ENCODE results near the gene NAA40.
"Not testable (repeated sequence)": the region's sequence is repeated elsewhere in the genome, so short reads cannot be mapped to it uniquely, and the experiment has no call there.

Gene NAA40

DNA sequence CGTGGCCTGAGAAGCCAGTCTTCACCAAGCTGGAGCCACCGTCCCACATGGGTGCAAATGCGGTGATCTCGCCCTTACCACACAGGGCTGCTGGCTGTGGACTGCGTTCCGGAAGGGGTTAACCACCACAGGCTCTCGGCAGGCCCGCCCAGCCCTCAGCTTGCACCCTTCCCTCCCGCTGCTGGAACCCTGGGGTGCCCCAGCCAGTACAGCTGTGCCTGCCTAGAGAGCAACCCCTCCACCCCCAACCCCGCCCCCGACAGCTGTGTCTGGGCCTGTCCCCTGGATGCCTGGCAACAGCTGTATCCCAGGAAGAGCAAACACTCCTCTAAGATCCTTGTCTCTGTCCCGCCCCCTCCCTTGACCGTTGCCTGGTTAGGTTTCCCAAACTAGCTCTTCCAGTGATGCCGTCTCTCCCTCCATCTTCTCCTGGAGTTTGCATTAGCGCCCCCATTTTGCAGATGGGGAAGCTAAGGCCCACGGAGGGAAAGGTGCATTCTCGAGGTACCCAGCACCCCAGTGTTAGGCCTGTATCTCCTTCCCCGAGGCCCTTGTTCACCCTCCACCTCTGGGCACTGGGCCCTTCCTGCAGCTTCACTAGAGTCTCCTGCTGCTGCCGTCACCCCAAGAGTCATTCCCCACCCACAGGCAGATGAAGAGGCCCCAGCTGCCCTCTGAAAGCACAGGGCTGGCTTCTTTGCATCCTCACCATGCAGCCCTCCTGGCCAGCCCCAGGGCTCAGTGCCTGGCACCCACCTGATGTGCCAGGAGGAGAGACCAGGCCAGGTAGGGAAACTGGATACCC, 23.0 kb downstream of the NAA40 start:
- Histone ChIP-seq H3K27me3 (ENCODE audit: insufficient read depth, low read depth, severe bottlenecking) (no peaks in the 10 kb centered on the region), H3K9me3 (ENCODE audit: severe bottlenecking) (no peaks in the 10 kb centered on the region), H3K27ac (no peak overlapping the region), H3K36me3 (peaks cover 8% of the 10 kb centered on the region), H3K4me3 (ENCODE audit: low read depth, low read length) (no peak overlapping the region)
- TF ChIP-seq, protein P1, sequence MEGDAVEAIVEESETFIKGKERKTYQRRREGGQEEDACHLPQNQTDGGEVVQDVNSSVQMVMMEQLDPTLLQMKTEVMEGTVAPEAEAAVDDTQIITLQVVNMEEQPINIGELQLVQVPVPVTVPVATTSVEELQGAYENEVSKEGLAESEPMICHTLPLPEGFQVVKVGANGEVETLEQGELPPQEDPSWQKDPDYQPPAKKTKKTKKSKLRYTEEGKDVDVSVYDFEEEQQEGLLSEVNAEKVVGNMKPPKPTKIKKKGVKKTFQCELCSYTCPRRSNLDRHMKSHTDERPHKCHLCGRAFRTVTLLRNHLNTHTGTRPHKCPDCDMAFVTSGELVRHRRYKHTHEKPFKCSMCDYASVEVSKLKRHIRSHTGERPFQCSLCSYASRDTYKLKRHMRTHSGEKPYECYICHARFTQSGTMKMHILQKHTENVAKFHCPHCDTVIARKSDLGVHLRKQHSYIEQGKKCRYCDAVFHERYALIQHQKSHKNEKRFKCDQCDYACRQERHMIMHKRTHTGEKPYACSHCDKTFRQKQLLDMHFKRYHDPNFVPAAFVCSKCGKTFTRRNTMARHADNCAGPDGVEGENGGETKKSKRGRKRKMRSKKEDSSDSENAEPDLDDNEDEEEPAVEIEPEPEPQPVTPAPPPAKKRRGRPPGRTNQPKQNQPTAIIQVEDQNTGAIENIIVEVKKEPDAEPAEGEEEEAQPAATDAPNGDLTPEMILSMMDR (IDR thresholded peaks at IDR 0.05; ENCODE audit: low read depth, low read length) = no peak
- no peak for DNase-seq

GRCh38 chr11:63963895-63964294, 25.1 kb downstream of the NAA40 start:
- not testable (repeated sequence) for DNase-seq; H3K36me3 ChIP-seq; H3K4me3 ChIP-seq (ENCODE audit: low read depth, low read length); H3K27me3 ChIP-seq (ENCODE audit: insufficient read depth, low read depth, severe bottlenecking); H3K27ac ChIP-seq; H3K9me3 ChIP-seq (ENCODE audit: severe bottlenecking)

GRCh38 chr11:63966444-63966843, 27.6 kb downstream of the NAA40 start:
- Histone ChIP-seq H3K27me3 (ENCODE audit: insufficient read depth, low read depth, severe bottlenecking) (no peaks in the 10 kb centered on the region), H3K4me3 (ENCODE audit: low read depth, low read length) (no peak overlapping the region), H3K36me3 (no peaks in the 10 kb centered on the region), H3K27ac (no peak overlapping the region), H3K9me3 (ENCODE audit: severe bottlenecking) (no peaks in the 10 kb centered on the region)
- no peak for DNase-seq
- TF ChIP-seq, protein P1 (IDR thresholded peaks at IDR 0.05; ENCODE audit: low read depth, low read length) = no peak

GRCh38 chr11:63969461-63969860, 30.7 kb downstream of the NAA40 start:
- TF ChIP-seq, protein P1 (IDR thresholded peaks at IDR 0.05; ENCODE audit: low read depth, low read length) = no peak
- Histone ChIP-seq H3K27ac (no peak overlapping the region), H3K4me3 (ENCODE audit: low read depth, low read length) (no peak overlapping the region), H3K36me3 (no peaks in the 10 kb centered on the region), H3K9me3 (ENCODE audit: severe bottlenecking) (peaks cover 3% of the 10 kb centered on the region), H3K27me3 (ENCODE audit: insufficient read depth, low read depth, severe bottlenecking) (no peaks in the 10 kb centered on the region)
- DNase-seq = no peak

DNA sequence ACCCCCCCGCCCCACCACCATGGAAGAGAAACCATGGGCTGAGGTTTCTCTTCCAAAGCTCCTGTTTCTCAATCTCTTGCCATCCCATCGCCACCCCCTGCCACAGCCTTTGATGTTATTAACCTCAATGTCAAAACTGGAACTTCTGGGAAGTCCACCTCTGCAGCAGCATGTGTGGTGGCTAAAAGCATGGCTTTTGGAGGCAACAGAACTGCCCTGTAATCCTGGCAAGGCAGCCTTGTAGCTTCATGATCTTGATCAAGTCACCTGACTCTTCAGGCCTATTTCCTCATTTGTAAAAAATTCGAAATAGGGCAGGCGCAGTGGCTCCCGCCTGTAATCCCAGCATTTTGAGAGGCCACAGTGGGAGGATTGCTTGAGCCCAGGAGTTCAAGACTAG, 32.1 kb downstream of the NAA40 start:
- Histone ChIP-seq H3K36me3 (peaks cover 2% of the 10 kb centered on the region; the same call in 1 of the 2 replicates), H3K27ac (no peak overlapping the region), H3K27me3 (ENCODE audit: insufficient read depth, low read depth, severe bottlenecking) (no peaks in the 10 kb centered on the region), H3K4me3 (ENCODE audit: low read depth, low read length) (no peak overlapping the region), H3K9me3 (ENCODE audit: severe bottlenecking) (peaks cover 3% of the 10 kb centered on the region)
- TF ChIP-seq, protein P1 (IDR thresholded peaks at IDR 0.05; ENCODE audit: low read depth, low read length) = no peak
- DNase-seq = no peak

- not testable (repeated sequence) for H3K4me3 ChIP-seq (ENCODE audit: low read depth, low read length); H3K9me3 ChIP-seq (ENCODE audit: severe bottlenecking)
- peak overlapping the region; percentile 50 for H3K27ac ChIP-seq
Observed at GRCh38 chr11:63973912-63974258, 35.1 kb downstream of the NAA40 start.

More at GRCh38 chr11:63973912-63974258, 35.1 kb downstream of the NAA40 start:
- not testable (repeated sequence) for DNase-seq; H3K27me3 ChIP-seq (ENCODE audit: insufficient read depth, low read depth, severe bottlenecking)
- H3K36me3 ChIP-seq = peaks cover 16% of the 10 kb centered on the region

Measured in WERI-Rb-1 (cell line).